ENCODE data around the gene C21orf91. TPM values are rescaled to one million over a fixed set of nuclear protein-coding genes. Genes with fewer than 3 reads are reported as not detected.

Gene C21orf91
- total RNA-seq, result 44.2 TPM

GRCh38 chr21:17819114-17819876 lies at the start of gene C21orf91:
Gene C21orf91, minus strand, starts transcription at chr21:17819356. Its CDS starts 1,038 bp downstream, at chr21:17818318.
- Histone ChIP-seq H3K9me3 (ENCODE audit: low read depth, low read length) (no peaks in the 10 kb centered on the region), H3K27me3 (ENCODE audit: insufficient read depth, low read length) (no peaks in the 10 kb centered on the region), H3K4me3 (ENCODE audit: low read length) (peak within 1 kb of the TSS; percentile 99), H3K4me1 (ENCODE audit: insufficient read depth, low read length) (peaks cover 32% of the 10 kb centered on the region)

GRCh38 chr21:17866590-17866989 lies 47.4 kb upstream of the C21orf91 start:
- H3K4me1 ChIP-seq (ENCODE audit: insufficient read depth, low read length), result no peaks in the 10 kb centered on the region
- no peak overlapping the region for H3K4me3 ChIP-seq (ENCODE audit: low read length)
- no peaks in the 10 kb centered on the region for H3K9me3 ChIP-seq (ENCODE audit: low read depth, low read length)
- H3K27me3 ChIP-seq (ENCODE audit: insufficient read depth, low read length), result no peaks in the 10 kb centered on the region

GRCh38 chr21:17859661-17860060 lies 40.5 kb upstream of the C21orf91 start:
- Histone ChIP-seq H3K4me1 (ENCODE audit: insufficient read depth, low read length) (no peaks in the 10 kb centered on the region), H3K9me3 (ENCODE audit: low read depth, low read length) (no peaks in the 10 kb centered on the region), H3K27me3 (ENCODE audit: insufficient read depth, low read length) (no peaks in the 10 kb centered on the region), H3K4me3 (ENCODE audit: low read length) (no peak overlapping the region)

GRCh38 chr21:17858747-17859146 lies 39.6 kb upstream of the C21orf91 start:
- no peaks in the 10 kb centered on the region for H3K27me3 ChIP-seq (ENCODE audit: insufficient read depth, low read length)
- H3K4me3 ChIP-seq (ENCODE audit: low read length), result no peak overlapping the region
- no peaks in the 10 kb centered on the region for H3K4me1 ChIP-seq (ENCODE audit: insufficient read depth, low read length)
- H3K9me3 ChIP-seq (ENCODE audit: low read depth, low read length), result no peaks in the 10 kb centered on the region

- no peak overlapping the region for H3K4me3 ChIP-seq (ENCODE audit: low read length)
- no peaks in the 10 kb centered on the region for H3K9me3 ChIP-seq (ENCODE audit: low read depth, low read length)
- H3K4me1 ChIP-seq (ENCODE audit: insufficient read depth, low read length), result no peaks in the 10 kb centered on the region
- H3K27me3 ChIP-seq (ENCODE audit: insufficient read depth, low read length), result no peaks in the 10 kb centered on the region
Observed at GRCh38 chr21:17854745-17855144, 35.6 kb upstream of the C21orf91 start.

GRCh38 chr21:17853393-17854275 lies 34.5 kb upstream of the C21orf91 start:
- Histone ChIP-seq H3K4me1 (ENCODE audit: insufficient read depth, low read length) (no peaks in the 10 kb centered on the region), H3K9me3 (ENCODE audit: low read depth, low read length) (no peaks in the 10 kb centered on the region), H3K4me3 (ENCODE audit: low read length) (no peak overlapping the region), H3K27me3 (ENCODE audit: insufficient read depth, low read length) (no peaks in the 10 kb centered on the region)

- no peaks in the 10 kb centered on the region for H3K9me3 ChIP-seq (ENCODE audit: low read depth, low read length)
- no peaks in the 10 kb centered on the region for H3K4me1 ChIP-seq (ENCODE audit: insufficient read depth, low read length)
- no peak overlapping the region for H3K4me3 ChIP-seq (ENCODE audit: low read length)
- H3K27me3 ChIP-seq (ENCODE audit: insufficient read depth, low read length), result no peaks in the 10 kb centered on the region
Observed at GRCh38 chr21:17848228-17848627, 29.1 kb upstream of the C21orf91 start.

GRCh38 chr21:17841103-17841502 lies 21.9 kb upstream of the C21orf91 start:
- Histone ChIP-seq H3K9me3 (ENCODE audit: low read depth, low read length) (no peaks in the 10 kb centered on the region), H3K4me1 (ENCODE audit: insufficient read depth, low read length) (no peaks in the 10 kb centered on the region), H3K27me3 (ENCODE audit: insufficient read depth, low read length) (no peaks in the 10 kb centered on the region), H3K4me3 (ENCODE audit: low read length) (no peak overlapping the region)

- H3K9me3 ChIP-seq (ENCODE audit: low read depth, low read length), result no peaks in the 10 kb centered on the region
- H3K4me3 ChIP-seq (ENCODE audit: low read length), result no peak overlapping the region
- H3K4me1 ChIP-seq (ENCODE audit: insufficient read depth, low read length), result no peaks in the 10 kb centered on the region
- H3K27me3 ChIP-seq (ENCODE audit: insufficient read depth, low read length), result no peaks in the 10 kb centered on the region
Observed at GRCh38 chr21:17834639-17835354, 15.6 kb upstream of the C21orf91 start.

- no peaks in the 10 kb centered on the region for H3K4me1 ChIP-seq (ENCODE audit: insufficient read depth, low read length)
Observed at GRCh38 chr21:17829472-17829871, 10.3 kb upstream of the C21orf91 start.

GRCh38 chr21:17828223-17828622 lies 9.1 kb upstream of the C21orf91 start:
- Histone ChIP-seq H3K4me3 (ENCODE audit: low read length) (no peak overlapping the region), H3K4me1 (ENCODE audit: insufficient read depth, low read length) (no peaks in the 10 kb centered on the region), H3K9me3 (ENCODE audit: low read depth, low read length) (no peaks in the 10 kb centered on the region)

More at GRCh38 chr21:17829472-17829871, 10.3 kb upstream of the C21orf91 start:
- Histone ChIP-seq H3K4me3 (ENCODE audit: low read length) (no peak overlapping the region), H3K27me3 (ENCODE audit: insufficient read depth, low read length) (no peaks in the 10 kb centered on the region), H3K9me3 (ENCODE audit: low read depth, low read length) (no peaks in the 10 kb centered on the region)

GRCh38 chr21:17823846-17824245 lies 4.7 kb upstream of the C21orf91 start:
- H3K4me1 ChIP-seq (ENCODE audit: insufficient read depth, low read length), result peaks cover 7% of the 10 kb centered on the region
- no peaks in the 10 kb centered on the region for H3K9me3 ChIP-seq (ENCODE audit: low read depth, low read length)

More at GRCh38 chr21:17828223-17828622, 9.1 kb upstream of the C21orf91 start:
- no peaks in the 10 kb centered on the region for H3K27me3 ChIP-seq (ENCODE audit: insufficient read depth, low read length)

GRCh38 chr21:17821121-17821520 lies 2.0 kb upstream of the C21orf91 start:
- H3K4me1 ChIP-seq (ENCODE audit: insufficient read depth, low read length), result peaks cover 24% of the 10 kb centered on the region
- no peak overlapping the region for H3K4me3 ChIP-seq (ENCODE audit: low read length)
- H3K9me3 ChIP-seq (ENCODE audit: low read depth, low read length), result no peaks in the 10 kb centered on the region
- no peaks in the 10 kb centered on the region for H3K27me3 ChIP-seq (ENCODE audit: insufficient read depth, low read length)

More at GRCh38 chr21:17823846-17824245, 4.7 kb upstream of the C21orf91 start:
- Histone ChIP-seq H3K27me3 (ENCODE audit: insufficient read depth, low read length) (no peaks in the 10 kb centered on the region), H3K4me3 (ENCODE audit: low read length) (no peak overlapping the region)

GRCh38 chr21:17819877-17820229 lies 697 bp upstream of the C21orf91 start:
- H3K27me3 ChIP-seq (ENCODE audit: insufficient read depth, low read length), result no peaks in the 10 kb centered on the region
- H3K4me3 ChIP-seq (ENCODE audit: low read length), result peak overlapping the region; percentile 99
- H3K9me3 ChIP-seq (ENCODE audit: low read depth, low read length), result no peaks in the 10 kb centered on the region
- H3K4me1 ChIP-seq (ENCODE audit: insufficient read depth, low read length), result peaks cover 27% of the 10 kb centered on the region

Measured in mononuclear cell (primary cell).